NCI-H748 (cell line): ENCODE measurements around the gene BABAM2.
A peak's percentile ranks its signal among the peaks of the same experiment; 100 is the strongest.
"Not testable (repeated sequence)": the region's sequence is repeated elsewhere in the genome, so short reads cannot be mapped to it uniquely, and the experiment has no call there.

Experiments used
- DNase-seq: peaks from one replicate; lab custom pipeline; 2025; ENCODE audit not compliant: unreplicated experiment; lab: John Stamatoyannopoulos, UW

The BABAM2 gene

DNA sequence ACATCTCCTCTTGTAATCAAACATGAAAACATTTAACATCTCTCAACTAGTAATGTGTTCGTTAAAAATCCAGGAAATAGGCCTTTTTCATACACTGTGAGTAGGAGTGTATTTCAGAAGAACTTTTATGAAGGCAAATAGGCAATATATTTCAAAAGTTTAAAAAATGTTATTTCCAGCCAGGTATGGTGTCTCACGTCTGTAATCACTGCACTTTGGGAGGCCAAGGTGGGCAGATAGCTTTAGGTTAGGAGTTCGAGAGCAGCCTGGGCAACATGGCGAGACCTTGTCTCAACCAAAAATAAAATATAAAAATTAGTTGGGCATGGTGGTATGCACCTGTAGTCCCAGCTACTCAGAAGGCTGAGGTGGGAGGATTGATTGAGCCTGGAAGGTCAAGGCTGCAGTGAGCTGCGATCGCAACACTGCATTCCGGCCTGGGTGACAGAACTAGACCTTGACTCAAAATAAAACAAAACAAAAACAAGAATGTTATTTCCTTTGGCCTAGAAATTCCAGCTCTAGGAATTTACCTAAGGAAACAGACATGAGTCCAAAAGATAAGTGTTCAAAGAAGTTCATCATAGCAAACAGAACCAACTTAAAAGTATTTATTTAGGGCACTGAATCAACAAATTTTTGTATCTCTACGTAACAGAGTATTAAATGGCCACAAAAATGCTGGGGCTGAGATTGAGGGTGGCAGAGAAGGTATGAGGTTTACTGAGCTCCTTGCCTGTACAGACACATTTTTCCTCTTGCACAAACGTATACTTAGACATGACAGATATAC lies 15.2 kb upstream of the BABAM2 start:
- DNase-seq: no peak

DNA sequence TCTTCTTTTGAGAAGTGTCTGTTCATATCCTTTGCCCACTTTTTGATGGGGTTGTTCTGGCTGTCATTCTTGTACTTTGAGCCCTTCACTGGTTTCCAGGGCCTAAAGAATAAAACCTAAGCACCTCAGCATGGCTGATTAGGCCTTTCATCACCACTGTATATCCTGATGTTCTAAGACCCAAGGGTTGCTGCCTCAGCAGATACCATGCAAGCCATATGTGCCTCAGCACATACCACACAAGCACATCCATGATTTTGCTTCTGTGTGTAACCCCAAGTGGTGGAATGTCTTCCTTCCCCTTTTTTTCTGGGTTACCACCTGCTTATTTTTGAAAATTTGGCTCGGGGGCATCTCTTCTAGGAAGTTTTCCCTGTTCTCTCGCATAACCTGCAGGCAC lies 11.7 kb upstream of the BABAM2 start:
- no peak for DNase-seq

DNA sequence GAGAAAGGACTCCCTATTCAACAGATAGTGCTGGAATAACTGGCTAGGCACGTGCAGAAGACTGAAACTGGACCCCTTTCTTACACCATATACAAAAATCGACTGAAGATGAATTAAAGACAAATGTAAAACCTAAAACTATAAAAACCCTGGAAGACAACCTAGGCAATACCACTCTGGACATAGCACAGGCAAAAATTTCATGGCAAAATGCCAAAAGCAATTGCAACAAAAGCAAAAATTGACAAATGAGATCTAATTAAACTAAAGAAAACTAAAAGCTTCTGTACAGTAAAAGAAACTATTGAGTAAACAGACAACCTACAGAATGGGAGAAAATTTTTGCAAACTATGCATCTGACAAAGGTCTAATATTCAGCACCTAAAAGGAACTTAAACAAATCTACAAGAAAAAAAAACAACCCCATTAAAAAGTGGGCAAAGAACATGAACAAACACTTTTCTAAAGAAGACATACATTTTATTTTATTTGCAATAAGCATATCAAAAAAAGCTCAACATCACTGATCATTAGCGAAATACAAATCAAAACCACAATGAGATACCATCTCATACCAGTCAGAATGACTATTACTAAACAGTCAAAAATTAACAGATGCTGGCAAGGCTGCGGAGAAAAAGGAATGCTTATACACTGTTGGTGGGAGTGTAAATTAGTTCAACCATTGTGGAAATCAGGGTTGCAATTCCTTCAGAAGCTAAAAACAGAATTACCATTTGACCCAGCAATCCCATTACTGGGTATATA lies 8.5 kb upstream of the BABAM2 start:
- DNase-seq: not testable (repeated sequence)

DNA sequence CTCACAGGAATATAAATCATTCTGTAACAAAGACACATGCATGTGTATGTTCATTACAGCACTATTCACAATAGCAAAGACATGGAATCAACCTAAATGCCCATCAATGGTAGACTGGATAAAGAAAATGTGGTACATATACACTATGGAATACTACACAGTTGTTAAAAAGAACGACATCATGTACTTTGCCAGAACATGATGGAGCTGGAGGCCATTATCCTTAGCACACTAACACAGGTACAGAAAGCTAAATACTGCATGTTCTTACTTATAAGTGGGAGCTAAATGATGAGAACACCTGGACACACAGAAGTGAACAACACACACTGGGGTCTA lies 8.0 kb upstream of the BABAM2 start:
- DNase-seq: not testable (repeated sequence)

DNA sequence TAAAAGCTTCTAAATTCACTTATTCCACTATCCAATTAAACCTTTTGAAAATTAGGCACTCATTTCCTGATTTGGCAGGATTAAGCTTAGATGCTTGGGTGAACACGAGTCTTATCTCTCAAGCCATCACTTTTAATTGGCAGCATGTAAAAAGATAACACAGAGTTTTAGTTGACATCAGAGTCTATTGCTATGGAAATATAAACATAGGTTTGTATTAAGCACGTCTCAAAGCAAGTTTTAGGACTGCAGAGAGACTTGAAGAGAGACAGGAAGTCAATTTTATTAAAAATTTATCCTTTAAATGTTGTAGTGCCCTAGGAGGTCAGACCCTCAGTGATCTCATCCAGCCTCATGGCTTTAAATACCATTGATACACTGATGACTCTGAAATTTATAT lies 5.9 kb upstream of the BABAM2 start:
- DNase-seq: no peak

DNA sequence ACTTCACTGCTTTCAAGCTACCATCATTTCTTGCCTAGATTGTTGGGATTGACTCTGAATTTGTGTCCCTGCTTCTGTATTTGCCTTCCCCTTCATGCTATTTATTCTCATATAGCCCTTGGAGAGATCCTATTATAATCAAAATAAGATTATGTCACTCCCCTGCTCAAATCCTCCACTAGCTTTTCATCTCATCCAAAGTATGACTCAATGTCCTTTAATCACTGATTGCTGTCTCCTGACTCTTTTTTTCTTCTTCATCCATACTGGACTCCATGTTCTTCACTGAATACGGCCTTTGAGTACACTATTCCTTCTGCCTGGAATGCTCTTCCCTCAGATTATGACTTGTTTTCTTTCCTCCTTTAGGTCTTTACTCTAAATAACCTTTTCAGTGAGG lies 5.3 kb upstream of the BABAM2 start:
- no peak for DNase-seq

DNA sequence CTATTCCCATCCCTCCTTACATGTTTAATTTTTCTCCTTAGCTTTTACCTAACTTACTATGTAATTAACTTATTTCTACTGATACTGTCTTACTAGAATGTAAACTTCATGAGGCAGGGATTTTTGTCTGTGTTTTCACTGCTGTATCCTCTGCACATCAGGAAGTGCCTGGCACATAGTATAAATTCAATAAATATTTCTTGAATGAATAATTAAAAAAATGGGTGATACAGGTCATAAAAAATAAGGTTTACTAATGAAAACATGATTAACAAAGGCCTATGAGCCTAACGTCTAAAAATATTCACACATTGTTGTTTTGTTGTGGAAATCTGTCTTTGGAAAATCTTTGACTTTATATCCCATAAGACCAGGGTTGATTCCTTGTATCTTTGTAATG lies 4.9 kb upstream of the BABAM2 start:
- DNase-seq: no peak

DNA sequence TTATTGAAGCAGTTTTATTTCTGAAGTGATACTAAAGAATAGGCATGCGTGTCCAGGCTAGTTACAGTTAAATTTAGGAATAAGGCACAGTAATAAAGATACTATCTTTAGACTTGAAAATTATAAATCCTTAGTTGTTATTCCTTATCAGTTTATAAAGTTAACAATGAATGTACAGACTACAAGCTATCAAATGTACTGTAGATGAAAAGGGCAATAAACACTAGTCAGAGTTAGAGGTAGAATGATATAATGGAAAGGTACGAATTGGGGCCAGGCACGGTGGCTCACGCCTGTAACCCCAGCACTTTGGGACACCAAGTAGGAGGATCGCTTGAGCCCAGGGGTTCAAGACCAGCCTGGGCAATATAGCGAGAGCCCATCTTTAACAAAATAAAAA lies 4.2 kb upstream of the BABAM2 start:
- no peak for DNase-seq

DNA sequence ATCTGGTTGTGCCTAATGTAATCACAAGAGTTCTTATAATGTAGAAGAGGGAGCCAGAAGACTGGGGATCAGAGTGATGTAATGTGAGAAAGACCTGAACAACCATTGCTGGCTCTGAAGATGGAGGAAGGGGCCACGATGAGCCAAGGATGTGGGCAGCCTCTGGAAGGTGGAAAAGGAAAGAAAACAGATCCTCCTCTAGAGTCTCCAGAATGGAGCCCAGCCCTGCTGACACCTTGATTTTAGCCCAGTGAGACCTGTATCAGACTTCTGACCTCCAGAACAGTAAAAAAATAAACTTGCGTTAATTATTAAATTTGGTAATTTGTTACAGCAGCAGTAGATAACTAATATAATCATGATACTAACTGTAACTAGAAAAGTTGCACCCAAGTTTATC lies 3.4 kb upstream of the BABAM2 start:
- DNase-seq: no peak

DNA sequence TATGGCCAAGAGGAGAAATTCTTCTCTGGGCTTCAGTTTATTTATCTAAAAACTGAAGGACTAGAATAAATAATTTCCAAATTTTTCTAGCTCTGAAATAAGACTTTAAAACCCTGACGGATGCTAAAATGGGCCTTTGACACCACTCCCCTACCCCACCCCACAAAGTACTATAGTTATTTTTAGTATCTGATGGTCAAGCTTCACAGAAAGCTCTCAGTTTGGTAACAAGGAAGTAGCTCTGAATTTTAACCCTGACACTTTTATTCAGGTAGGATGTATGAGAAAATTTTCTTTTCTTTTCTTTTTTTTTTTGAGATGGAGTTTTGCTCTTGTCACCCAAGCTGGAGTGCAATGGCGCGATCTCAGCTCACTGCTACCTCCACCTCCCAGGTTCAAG lies 2.7 kb upstream of the BABAM2 start:
- no peak for DNase-seq

DNA sequence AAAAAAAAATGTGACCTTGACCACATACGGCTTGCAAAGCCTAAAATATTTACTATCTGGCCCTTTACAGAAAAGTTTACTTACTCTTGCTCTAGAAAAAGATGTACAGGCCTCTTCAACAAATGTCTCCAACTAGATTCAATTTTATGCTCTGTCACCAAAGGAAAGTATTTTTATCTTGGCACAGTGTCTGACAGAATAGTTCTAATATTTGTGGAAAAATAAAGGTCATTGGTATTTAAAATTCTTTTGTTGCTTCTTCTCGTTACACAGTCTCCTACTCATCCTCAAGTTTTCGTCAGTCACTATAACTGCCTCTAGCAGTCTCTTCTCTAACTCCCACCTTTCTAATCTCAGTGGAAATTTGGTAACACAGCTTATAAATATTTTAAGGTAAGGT lies 1.7 kb upstream of the BABAM2 start:
- no peak for DNase-seq

DNA sequence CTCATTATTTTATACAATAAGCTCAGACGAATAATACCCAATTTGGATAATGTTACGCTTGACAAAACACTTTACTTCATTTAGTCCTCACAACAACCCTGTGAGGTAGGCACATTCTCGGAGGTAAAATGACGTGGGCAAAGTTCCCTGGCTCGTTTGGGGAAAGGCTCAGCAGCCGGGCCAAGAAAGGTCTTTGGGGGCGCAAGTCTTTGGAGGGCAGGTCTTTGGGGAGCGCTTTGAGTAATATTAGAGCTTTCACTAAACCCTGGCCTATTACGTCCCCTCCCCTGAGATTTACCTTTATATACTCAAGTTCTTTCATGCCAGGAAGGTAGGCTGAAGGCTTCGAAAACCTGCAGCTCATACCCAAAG lies 769 bp upstream of the BABAM2 start:
- DNase-seq: no peak

DNA sequence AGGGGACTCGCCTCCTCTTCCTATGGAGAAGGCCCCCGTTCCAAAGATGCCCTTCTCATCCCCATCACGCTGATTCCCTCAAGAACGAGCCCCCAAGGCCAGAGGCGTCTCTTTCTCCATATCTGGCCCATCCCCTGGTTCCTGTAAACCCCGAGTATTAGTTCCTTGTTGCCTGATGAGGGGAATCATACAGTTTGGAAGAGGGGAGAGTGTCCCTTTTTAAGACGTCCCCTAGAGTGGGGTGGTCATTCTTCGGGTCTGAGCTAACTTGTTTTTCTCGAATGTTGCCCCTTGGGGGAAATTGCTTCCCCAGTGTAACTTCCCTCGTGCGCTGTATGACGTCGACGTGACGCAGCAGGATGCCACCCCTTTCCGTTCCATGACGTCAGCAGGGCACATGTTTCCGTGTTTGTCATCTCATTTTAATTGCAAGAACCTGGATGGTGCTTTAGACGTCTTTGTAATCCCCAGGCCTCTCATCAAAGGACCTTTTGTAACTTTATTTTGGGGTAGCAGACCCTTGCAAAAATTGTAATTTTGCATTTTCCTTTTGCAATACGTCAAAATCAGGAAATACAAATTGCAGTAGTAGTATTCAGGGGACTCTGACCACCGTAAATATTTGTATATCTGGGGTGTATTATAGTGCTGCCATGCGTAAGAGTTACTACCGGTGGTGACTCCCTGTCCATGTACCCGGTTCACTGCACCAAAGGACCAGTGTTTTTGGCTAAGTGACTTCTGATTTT lies 569 bp downstream of the BABAM2 start:
- DNase-seq: peak; percentile 71

DNA sequence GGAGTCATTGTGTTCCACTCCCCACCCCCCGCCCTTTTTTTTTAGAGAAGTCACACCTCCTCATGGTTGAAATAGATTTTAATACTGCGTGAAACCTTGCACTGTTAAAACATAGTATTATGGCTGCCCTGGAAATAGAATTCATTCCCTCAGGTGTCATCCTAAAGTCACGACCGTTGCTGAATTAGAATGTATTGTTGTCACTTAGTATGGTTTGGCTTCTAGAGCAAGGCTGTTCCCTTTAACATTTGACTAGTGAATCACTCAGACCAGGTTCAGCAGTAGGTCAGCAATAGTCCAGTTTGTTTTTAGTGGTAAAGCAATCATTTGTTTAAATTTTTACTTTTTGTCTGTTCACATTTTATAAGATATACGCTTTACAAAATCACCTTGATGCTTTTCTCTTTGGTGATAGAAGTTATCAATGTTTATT lies 1.2 kb downstream of the BABAM2 start:
- DNase-seq: no peak

DNA sequence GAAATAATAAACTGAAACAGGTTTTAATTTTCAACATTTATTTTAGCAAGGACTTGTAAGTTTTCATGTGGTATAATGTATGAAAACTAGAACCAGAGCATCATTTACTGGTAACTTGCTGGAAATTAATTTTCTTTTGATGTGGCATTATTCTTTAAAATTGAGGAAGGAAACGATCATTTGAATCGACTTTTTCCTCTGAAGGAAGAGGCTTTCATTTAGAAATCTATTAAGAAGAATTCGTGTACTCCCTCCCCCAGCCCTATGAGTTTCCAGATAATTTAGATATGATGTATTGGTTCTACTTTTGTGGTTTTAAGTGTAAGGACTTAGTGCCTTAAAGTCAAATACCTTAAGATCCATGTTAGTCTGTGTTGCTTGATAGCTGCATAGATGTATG lies 2.5 kb downstream of the BABAM2 start:
- no peak for DNase-seq

DNA sequence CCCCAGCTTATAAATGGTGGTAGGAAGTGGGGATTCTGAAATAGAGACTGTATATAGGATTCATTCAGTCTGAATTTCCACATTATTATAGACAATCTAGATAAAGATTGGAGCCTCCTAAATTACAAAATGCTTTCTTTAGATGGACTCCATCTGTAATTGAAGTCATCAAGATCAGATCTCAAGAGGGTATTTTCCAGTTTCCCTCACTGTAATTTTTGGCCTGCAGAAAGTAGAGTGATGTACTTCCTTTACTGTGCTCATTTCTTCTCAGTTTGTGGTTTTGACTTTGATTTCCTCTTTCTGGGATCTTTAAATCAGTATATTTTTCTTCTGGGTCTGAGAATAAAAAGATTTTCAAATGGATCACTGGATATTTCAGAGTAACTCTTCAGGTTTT lies 7.2 kb downstream of the BABAM2 start:
- no peak for DNase-seq

DNA sequence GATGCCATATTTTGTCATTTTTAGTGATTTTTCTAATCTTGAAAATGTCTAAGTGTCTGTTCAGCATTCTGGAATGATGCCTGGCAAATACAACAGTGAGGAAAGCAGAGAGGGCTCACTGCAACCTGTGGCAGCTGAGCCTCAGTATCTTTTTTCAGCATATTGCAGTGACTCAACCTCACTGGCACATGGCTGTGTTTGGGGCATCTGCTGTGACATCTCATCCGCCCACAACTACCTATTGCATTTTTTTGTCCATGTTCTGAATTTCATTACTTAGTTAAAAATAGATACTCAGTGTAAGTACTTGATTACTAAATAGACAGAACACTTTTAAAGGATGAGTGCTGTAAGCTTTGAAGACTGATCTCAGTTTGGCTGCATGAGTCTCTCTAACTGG lies 10.7 kb downstream of the BABAM2 start:
- DNase-seq: no peak

DNA sequence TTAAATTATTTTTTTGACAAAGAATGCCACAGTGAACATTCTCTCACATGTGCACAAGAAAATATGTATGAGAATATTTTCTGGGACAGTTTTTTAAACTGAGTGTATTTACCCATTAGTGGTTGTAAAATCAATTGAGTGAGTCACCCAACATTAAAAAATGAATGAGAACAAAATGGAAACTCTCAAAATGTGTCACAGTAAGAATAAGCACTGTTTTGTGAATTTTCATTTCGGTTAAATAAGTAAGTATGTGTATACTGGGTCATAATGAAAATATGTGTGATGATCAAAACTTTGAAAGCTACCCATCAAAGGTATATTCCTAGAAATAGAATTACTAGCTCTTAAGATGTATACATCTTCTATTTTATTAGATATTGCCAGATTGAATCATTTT lies 11.6 kb downstream of the BABAM2 start:
- DNase-seq: no peak

DNA sequence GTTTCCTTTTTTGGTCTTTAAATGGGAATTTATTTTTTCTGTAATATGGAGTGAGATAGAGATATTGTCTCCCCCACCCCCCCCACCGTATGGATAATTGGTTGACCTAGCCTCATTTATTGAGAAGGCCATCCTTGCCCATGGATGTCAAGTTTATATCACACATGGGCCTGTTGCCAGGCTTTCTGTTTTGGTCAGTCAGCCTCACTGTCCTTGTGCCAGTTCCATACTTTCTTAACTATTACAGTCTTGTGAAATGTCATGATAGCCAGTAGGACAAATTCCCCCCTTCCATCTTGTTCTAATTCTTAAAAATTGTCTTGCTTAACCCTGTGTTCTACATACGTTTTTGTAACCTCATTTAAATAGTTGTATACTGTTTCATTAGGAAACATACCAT lies 12.5 kb downstream of the BABAM2 start:
- no peak for DNase-seq

DNA sequence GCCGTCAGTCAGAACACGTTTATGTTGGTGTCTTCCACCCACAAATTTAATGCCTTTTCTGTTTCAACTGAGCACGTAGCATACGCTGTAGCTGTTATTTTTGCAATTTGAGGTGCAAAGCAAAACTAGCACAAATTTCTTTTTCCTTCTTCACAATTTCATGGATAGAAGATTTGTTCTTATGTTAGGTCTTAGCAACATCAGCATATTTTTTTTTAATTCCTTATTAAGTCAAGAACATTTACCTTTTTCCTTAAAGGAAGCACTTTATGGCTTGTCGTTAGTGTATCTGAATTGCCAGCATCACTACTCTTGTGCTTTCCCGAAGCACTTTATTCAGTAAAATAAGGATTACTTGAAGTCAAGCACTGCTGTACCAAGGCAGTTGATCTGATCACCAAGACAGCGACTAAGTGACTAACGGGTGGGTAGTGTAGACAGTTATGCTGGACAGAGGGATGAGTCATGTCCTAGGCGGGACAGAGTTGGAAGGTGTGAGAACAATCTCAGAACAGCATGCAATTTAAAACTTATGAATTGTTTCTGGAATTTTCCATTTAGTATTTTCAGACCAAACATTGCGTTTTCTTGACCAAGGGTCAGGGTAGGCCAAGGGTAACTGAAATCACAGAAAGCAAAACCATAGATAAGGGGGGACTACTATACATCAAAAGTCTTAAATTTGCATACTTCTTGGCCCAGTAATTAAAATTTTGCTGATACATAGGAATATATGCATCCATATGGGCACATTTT lies 13.3 kb downstream of the BABAM2 start:
- no peak for DNase-seq

DNA sequence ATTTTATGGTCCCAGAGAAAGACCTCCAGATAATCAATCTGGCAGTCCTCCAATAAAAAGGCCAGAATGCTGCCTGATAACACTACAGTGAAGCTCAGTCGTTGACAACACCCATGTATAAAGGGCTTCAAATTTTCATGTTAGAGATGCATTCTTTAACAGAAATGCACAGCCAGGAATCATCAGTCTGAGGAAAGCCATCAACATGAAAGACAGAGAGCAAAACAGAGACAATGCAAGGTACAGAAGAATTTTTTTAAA lies 13.8 kb downstream of the BABAM2 start:
- DNase-seq: no peak

DNA sequence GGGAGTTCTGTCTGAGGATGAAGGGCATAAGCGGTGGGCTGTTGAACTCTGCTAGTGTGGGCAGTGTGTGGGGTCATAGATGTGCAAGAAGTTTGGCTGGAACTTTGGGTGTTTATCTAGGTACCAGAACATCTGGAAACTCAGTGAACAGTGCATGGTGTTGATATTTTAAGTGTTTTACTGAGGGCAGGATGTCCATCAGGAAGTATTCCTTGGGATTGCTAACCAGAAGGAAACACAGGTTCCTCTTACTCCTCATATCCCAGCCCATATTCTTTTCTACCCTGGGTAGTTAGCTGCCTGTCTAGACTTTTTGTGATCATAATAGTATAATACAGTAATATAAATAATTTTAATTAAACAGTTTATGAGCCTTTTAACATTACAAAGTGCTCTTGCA lies 15.5 kb downstream of the BABAM2 start:
- DNase-seq: no peak
